TTC549 (cell line): ENCODE results near the gene DDI2.
"Not testable (repeated sequence)": the region's sequence is repeated elsewhere in the genome, so short reads cannot be mapped to it uniquely, and the experiment has no call there.

Experiments
- FAIRE-seq: peaks from 2 replicates; lab custom pipeline; 2012; peaks lifted over from hg19 to GRCh38; lab: Jason Lieb, UNC

DDI2 gene

GRCh38 chr1:15680561-15681348 is 63.5 kb downstream of the DDI2 start:
- no peak for FAIRE-seq

DNA sequence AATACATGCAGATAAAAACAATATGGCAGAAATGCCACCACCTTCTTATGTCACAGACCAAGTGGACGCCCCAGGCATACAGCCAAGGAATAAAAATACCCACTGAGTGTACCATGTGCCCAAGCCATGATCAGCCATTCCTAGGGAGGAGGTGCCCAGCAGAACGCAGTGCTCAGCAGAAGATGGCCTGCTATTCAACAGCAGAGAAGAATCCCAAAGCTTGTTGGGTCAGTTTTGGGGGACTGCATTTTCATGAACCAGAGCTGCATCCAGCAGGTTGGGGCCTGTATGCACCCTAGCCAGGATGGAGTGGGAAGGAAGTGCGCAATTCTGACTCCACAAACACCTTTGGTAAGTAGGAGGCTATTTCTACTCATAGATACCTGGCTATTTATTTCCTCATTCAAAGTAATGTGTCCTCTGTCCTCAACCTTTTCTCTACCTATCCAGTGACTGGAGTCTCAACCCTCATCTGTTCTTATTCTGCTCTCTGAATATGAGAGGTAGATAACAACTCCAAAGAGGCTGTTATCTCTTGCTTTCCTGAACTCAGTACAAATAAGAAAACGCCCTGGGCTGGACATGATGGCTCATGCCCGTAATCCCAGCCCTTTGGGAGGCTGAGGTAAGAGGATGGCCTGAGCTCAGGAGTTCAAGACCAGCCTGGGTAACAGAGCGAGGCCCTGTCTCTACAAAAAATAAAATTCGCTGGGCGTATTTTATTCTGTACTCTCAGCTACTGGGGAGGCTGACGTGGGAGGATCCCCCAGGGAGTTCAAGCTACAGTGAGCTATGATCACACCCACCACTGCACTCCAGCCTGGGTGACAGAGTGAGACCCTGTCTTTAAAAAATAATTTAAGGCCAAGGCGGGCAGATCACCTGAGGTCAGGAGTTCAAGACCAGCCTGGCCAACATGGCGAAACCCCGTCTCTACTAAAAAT is 64.4 kb downstream of the DDI2 start:
- no peak for FAIRE-seq

DNA sequence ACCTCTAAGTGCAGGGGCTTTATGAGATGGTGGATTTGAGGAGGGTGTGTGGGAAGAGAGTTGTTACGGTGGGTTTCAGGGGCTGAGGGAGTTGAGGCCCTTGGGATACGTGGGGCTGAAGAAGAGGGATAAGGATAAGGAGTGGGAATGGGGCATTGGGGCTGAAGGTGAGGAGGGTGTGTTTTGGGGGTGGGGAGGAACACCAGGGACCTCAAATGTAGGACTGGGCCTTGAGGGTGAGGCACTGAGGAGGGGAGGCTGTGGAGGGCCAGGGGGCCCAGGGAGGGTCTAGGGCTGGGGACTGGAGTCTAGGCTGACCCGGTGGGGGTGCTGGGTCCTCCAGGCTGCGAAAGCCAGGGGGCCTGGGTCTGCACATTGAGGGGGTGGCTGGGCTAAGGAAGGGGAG is 65.7 kb downstream of the DDI2 start:
- FAIRE-seq, result no peak

DNA sequence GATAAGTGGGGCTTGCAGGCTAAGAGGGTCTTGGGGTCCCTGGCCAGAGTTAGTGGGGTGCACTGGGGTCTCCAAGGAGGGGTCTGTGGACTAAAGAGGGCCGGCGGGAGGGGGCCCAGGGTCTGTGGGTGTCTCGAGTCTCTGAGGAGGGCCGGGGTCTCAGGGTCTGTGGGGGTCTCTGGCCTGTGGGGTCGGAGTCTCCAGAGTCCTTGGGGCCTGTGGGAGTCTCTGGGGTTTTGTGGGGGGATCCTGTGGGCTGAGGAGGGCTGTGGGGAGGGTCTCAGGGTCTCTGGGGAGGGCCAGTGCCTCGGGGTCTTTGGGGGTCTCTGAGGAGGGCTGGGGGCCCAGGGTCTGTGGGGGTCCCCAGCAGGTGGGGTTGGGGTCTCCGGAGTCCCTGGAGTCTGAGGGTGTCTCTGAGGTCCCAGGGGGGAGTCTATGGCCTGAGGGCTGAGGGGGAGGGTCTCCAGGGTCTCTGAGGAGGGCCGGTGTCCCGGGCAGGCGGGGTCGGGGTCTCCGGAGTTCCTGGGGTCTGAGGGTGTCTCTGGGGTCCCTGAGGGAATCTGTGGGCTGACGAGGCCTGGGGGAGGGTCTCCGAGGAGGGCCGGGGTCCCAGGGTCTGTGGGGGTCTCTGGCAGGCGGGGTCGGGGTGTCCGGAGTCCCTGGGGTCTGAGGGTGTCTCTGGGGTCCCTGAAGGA is 66.2 kb downstream of the DDI2 start:
- no peak for FAIRE-seq

GRCh38 chr1:15684042-15684461 is 66.8 kb downstream of the DDI2 start, which contains the start of gene PLEKHM2:
Gene PLEKHM2 (plus strand): TSS chr1:15684320. CDS start chr1:15684559, 239 bp downstream.
- no peak for FAIRE-seq

GRCh38 chr1:15684468-15685291 is 67.4 kb downstream of the DDI2 start:
- FAIRE-seq, result no peak

DNA sequence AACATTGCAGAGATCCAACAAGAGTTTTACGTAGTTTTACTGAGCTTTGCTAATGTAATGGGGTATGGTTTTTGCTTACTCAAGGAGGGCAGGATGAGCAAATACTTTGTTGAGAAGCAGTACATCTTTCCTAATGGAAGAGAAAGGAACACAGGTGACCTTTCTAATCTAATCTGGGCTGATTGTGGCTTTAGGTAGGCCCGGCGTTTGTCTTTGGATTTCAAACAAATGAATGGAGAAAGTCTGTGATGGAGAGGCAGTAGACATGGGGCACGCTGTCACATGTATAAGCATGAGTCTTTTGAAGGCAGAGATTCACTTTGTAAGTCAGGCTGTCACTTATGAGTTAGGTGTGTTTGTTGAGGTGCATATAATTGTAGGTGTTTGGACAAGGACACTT is 68.6 kb downstream of the DDI2 start:
- no peak for FAIRE-seq

GRCh38 chr1:15687446-15687845 is 70.2 kb downstream of the DDI2 start:
- no peak for FAIRE-seq

DNA sequence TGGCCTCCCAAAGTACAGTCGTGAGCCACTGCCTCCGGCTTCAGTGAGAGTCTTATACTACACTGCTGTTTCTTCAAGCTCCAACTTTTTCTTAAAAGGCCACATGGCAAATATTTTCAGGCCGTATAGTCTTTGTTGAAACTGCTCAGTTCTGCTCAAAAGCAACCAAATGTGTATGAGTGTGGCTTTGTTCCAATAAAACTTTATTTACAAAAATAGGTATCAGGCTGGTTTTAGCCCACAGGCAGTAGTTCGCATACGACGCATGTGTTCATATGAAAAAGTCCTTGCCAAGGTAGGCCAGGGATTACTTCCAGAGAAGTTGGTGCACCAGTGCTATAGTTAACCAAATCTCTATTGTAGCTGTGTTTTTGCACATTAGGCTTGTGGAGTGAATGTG is 73.1 kb downstream of the DDI2 start:
- no peak for FAIRE-seq

- FAIRE-seq, result no peak
Measured at GRCh38 chr1:15691434-15692032, 74.3 kb downstream of the DDI2 start.

GRCh38 chr1:15692121-15692682 is 74.9 kb downstream of the DDI2 start:
- FAIRE-seq, result no peak

GRCh38 chr1:15693371-15693770 is 76.1 kb downstream of the DDI2 start:
- no peak for FAIRE-seq

GRCh38 chr1:15696956-15697521 is 79.8 kb downstream of the DDI2 start:
- no peak for FAIRE-seq

DNA sequence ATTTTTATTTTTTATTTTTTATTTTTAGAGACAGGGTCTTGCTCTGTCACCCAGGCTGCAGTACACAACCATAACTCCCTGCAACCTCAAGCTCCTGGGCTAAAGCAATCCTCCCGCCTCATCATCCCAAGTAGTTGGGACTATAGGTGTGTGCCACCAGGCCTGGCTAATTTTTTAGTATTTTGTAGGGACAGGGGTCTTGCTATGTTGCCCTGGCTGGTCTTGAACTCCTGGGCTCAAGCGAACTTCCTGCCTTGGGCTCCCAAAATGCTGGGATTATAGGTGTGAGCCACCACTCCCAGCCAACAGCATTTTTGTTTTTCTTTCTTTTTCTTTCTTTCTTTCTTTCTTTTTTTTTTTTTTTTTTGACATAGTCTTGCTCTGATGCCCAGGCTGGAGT is 80.9 kb downstream of the DDI2 start:
- no peak for FAIRE-seq

GRCh38 chr1:15699321-15699720 is 82.1 kb downstream of the DDI2 start:
- FAIRE-seq, result not testable (repeated sequence)

DNA sequence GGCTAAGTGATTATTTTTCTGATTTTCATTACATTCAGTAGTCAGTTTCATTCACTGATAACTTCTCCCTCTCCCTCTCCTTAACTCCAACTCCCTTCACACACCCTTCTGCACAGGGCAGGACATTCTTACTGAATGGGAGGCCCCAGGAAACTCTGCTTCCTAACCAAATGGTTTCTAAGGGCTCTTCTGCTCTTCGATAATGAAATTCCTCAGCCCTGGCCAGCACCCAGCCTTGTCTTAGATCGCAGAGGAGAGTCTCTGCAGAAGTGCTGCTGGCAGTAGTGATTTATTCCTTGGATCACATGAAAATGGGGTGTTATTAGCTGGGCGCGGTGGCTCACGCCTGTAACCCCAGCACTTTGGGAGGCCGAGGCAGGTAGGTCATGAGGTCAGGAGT is 83.2 kb downstream of the DDI2 start:
- FAIRE-seq, result no peak

GRCh38 chr1:15701784-15702183 is 84.5 kb downstream of the DDI2 start:
- FAIRE-seq, result no peak

DNA sequence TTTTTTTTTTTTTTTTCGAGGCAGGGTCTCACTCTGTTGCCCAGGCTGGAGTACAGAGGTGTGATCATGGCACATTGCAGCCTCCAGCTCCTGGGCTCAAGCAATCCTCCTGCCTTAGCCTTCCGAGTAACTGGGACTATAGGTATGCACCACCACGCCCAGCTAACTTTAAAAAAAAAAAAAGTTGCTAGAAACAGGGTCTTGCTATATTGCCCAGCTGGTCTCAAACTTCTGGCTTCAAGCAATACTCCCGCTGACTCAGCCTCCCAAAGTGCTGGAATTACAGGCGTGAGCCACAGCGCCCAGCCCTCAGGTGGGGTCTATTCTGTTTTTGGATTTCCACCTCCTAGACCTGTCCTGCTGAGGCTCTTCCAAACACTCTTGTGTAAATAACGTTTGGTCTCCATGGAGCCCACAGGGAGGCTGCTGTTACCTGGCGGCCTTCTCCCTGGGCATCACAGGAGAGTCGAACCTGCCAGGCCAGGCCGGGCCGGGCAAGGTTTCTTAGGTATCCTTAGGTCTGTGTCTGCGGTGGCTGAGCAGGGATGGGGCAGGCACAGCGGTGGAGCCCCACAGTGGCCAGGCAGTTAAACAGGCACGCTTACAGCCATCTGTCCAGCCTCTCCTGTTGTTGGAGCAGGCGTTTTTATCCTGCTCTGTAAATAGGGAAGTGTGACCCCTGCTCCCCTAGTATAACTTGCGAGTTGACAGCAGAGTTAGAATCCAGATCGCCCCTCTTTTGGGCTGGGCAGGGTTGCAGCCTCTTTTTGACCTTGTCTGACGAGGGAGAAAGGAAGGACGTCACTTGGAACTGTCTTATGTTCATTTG is 85.7 kb downstream of the DDI2 start:
- FAIRE-seq, result no peak

- no peak for FAIRE-seq
Measured at GRCh38 chr1:15703562-15703961, 86.3 kb downstream of the DDI2 start.
